Astrocyte (in vitro differentiated cells and primary cell): ENCODE measurements around the gene MARCHF10. TPM values are rescaled to one million over a fixed set of nuclear protein-coding genes. Genes with fewer than 3 reads are reported as not detected.

Experiments
- DNase-seq: peaks from one replicate; pipeline ENCODE4 v3.0.0-alpha.2; 2010; ENCODE audit warnings: low read depth
- FAIRE-seq: peaks from 2 replicates; lab custom pipeline; 2011; peaks lifted over from hg19 to GRCh38; lab: Jason Lieb, UNC
- H2AFZ ChIP-seq: 2 replicates; pipeline ENCODE4 v1.6.0; 2012; ENCODE audit warnings: low read depth, low read length, inconsistent platforms
- H3K27ac ChIP-seq: 2 replicates; pipeline ENCODE4 v1.5.1; 2011; ENCODE audit warnings: low read depth, low read length, inconsistent platforms
- H3K27me3 ChIP-seq: 2 replicates; pipeline ENCODE4 v1.6.0; 2011; ENCODE audit warnings: low read length, inconsistent platforms; ENCODE audit not compliant: insufficient read depth
- H3K36me3 ChIP-seq: 2 replicates; pipeline ENCODE4 v1.5.1; 2011; ENCODE audit warnings: low read length, inconsistent platforms; ENCODE audit not compliant: insufficient read depth
- H3K4me1 ChIP-seq: 2 replicates; pipeline ENCODE4 v1.5.1; 2011; ENCODE audit warnings: low read length, inconsistent platforms; ENCODE audit not compliant: insufficient read depth
- H3K4me2 ChIP-seq: 2 replicates; pipeline ENCODE4 v1.6.0; 2012; ENCODE audit warnings: low read length, inconsistent platforms
- H3K4me3 ChIP-seq: 2 replicates; pipeline ENCODE4 v1.5.1; 2011; ENCODE audit warnings: low read depth, mild to moderate bottlenecking, low read length, inconsistent platforms; ENCODE audit not compliant: insufficient read depth
- H3K79me2 ChIP-seq: 2 replicates; pipeline ENCODE4 v1.6.0; 2012; ENCODE audit warnings: mild to moderate bottlenecking, low read length, inconsistent platforms; ENCODE audit not compliant: insufficient read depth
- H3K9ac ChIP-seq: 2 replicates; pipeline ENCODE4 v1.6.0; 2012; ENCODE audit warnings: mild to moderate bottlenecking, low read length, inconsistent platforms
- H3K9me3 ChIP-seq: 2 replicates; pipeline ENCODE4 v1.5.1; 2012; ENCODE audit warnings: low read depth, mild to moderate bottlenecking, low read length, inconsistent platforms; ENCODE audit not compliant: insufficient read depth
- H4K20me1 ChIP-seq: 2 replicates; pipeline ENCODE4 v1.6.0; 2012; ENCODE audit warnings: low read length, inconsistent platforms; ENCODE audit not compliant: insufficient read depth
- H3K27ac Mint-ChIP-seq: one replicate; pipeline ENCODE4 v1.8.0; 2021; ENCODE audit warnings: mild to moderate bottlenecking, mixed read lengths; ENCODE audit not compliant: unreplicated experiment
- H3K27me3 Mint-ChIP-seq: one replicate; pipeline ENCODE4 v1.8.0; 2021; ENCODE audit warnings: low read depth, mixed read lengths; ENCODE audit not compliant: unreplicated experiment
- H3K36me3 Mint-ChIP-seq: one replicate; pipeline ENCODE4 v1.8.0; 2021; ENCODE audit warnings: low read depth, mixed read lengths; ENCODE audit not compliant: unreplicated experiment
- H3K4me1 Mint-ChIP-seq: one replicate; pipeline ENCODE4 v1.8.0; 2021; ENCODE audit warnings: low read depth, mixed read lengths; ENCODE audit not compliant: unreplicated experiment
- H3K4me3 Mint-ChIP-seq: one replicate; pipeline ENCODE4 v1.8.0; 2021; ENCODE audit warnings: mild to moderate bottlenecking, moderate library complexity, mixed read lengths; ENCODE audit not compliant: unreplicated experiment
- H3K9me3 Mint-ChIP-seq: one replicate; pipeline ENCODE4 v1.8.0; 2021; ENCODE audit warnings: mild to moderate bottlenecking, mixed read lengths; ENCODE audit not compliant: unreplicated experiment
- EZH2 ChIP-seq: IDR thresholded peaks from 2 replicates; pipeline ENCODE4 v1.6.1; 2012; ENCODE audit warnings: mild to moderate bottlenecking, low read length, inconsistent platforms; ENCODE audit not compliant: insufficient read depth
- total RNA-seq: library from RNA; stranded (reverse); gene quantifications from 2 replicates; pipeline ENCODE4 v1.2.1, GENCODE V29; 2021
- TF ChIP-seq, protein P1 (sequence below): IDR thresholded peaks from 2 replicates; pipeline ENCODE4 v1.5.1; 2011; ENCODE audit warnings: low read depth, mild to moderate bottlenecking, inconsistent platforms, low read length, moderate library complexity; ENCODE audit not compliant: insufficient read depth

MARCHF10 gene
- total RNA-seq, 1 donor from 2014 or later: not detected

DNA sequence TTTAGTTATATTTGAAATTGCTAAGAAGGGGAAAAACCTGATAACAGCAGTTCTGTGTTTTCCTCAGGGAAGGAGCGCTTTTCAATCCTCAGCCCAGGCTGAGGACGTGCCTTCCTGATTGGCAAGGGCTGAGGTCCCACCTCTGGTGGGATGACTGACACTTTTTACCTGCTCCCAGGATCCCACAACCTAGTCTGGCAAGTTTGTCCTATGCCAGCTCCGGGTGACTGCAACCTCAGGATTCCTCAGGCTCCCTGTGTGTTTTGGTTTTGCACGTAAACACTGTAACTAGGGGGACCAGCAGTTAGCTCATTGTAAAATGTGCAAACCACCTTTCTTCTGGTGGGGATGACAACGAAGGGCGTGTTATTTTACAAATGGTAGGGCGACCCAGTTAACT, 7.5 kb downstream of the MARCHF10 start:
- DNase-seq: peak; percentile 36
- no peak overlapping the region for H3K27ac ChIP-seq
- Mint-ChIP-seq H3K9me3 (no peaks in the 10 kb centered on the region), H3K4me3 (no peak overlapping the region), H3K27me3 (no peaks in the 10 kb centered on the region), H3K4me1 (peaks cover 15% of the 10 kb centered on the region), H3K36me3 (peaks cover 2% of the 10 kb centered on the region), H3K27ac (no peak overlapping the region)
- no peak overlapping the region for H3K4me3 ChIP-seq
- no peak for FAIRE-seq
- no peaks in the 10 kb centered on the region for H3K9me3 ChIP-seq
- H3K9ac ChIP-seq: no peak overlapping the region
- no peaks in the 10 kb centered on the region for H3K79me2 ChIP-seq
- H4K20me1 ChIP-seq: no peaks in the 10 kb centered on the region
- no peaks in the 10 kb centered on the region for H3K27me3 ChIP-seq
- no peak overlapping the region for H2AFZ ChIP-seq
- H3K4me2 ChIP-seq: no peak overlapping the region
- no peaks in the 10 kb centered on the region for H3K4me1 ChIP-seq
- TF ChIP-seq, protein P1, sequence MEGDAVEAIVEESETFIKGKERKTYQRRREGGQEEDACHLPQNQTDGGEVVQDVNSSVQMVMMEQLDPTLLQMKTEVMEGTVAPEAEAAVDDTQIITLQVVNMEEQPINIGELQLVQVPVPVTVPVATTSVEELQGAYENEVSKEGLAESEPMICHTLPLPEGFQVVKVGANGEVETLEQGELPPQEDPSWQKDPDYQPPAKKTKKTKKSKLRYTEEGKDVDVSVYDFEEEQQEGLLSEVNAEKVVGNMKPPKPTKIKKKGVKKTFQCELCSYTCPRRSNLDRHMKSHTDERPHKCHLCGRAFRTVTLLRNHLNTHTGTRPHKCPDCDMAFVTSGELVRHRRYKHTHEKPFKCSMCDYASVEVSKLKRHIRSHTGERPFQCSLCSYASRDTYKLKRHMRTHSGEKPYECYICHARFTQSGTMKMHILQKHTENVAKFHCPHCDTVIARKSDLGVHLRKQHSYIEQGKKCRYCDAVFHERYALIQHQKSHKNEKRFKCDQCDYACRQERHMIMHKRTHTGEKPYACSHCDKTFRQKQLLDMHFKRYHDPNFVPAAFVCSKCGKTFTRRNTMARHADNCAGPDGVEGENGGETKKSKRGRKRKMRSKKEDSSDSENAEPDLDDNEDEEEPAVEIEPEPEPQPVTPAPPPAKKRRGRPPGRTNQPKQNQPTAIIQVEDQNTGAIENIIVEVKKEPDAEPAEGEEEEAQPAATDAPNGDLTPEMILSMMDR: no peak
- no peak for TF ChIP-seq EZH2
- no peaks in the 10 kb centered on the region for H3K36me3 ChIP-seq

DNA sequence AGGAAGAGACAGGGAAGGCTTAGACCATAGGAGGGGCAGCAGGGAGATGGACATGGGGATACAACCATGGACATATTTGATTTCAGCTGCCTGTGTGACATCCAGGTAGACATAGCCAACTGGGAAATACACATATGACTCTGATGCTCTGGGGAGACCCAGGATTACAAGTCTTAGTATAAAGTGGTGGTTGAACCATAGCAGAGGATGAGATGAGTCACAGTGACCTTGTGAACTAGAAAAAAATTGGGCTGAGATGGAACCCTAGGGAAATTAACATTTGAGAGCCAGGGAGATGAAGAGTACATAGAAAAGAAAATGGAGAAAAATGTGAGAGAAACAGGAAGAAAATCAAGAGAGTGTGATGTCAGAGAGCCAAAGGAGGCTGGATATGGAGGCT, 10.2 kb downstream of the MARCHF10 start:
- Mint-ChIP-seq H3K27me3 (no peaks in the 10 kb centered on the region), H3K9me3 (no peaks in the 10 kb centered on the region), H3K4me3 (no peak overlapping the region), H3K27ac (no peak overlapping the region), H3K4me1 (peaks cover 17% of the 10 kb centered on the region), H3K36me3 (peaks cover 2% of the 10 kb centered on the region)
- no peaks in the 10 kb centered on the region for H3K79me2 ChIP-seq
- no peaks in the 10 kb centered on the region for H4K20me1 ChIP-seq
- no peaks in the 10 kb centered on the region for H3K9me3 ChIP-seq
- no peak overlapping the region for H3K9ac ChIP-seq
- TF ChIP-seq EZH2: no peak
- TF ChIP-seq, protein P1: no peak
- no peak overlapping the region for H3K27ac ChIP-seq
- DNase-seq: no peak
- no peaks in the 10 kb centered on the region for H3K4me1 ChIP-seq
- no peak overlapping the region for H2AFZ ChIP-seq
- no peaks in the 10 kb centered on the region for H3K27me3 ChIP-seq
- H3K4me2 ChIP-seq: no peak overlapping the region
- FAIRE-seq: peak; percentile 49
- no peaks in the 10 kb centered on the region for H3K36me3 ChIP-seq
- H3K4me3 ChIP-seq: no peak overlapping the region

DNA sequence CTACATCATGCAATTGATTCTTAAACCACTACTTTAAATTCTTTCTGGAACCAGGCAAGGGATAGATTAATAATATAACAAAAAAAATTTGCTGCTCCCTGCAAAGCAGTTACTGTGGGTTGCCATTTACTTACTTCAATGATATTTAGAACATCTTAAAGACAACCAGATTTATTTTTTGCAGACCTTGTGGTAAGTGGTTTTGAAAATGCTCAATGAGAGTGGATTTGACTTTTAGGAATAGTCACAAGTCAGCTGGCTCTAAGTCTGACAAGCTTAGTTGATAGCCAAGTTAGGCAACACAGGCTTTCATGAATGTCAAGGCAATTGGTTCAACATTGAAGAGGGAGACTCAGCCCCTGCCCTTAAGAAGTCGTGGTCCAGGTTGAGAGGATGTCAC, 11.8 kb downstream of the MARCHF10 start:
- H3K4me2 ChIP-seq: no peak overlapping the region
- H3K9me3 Mint-ChIP-seq: no peaks in the 10 kb centered on the region
- peaks cover 14% of the 10 kb centered on the region for H3K4me1 ChIP-seq
- H3K36me3 Mint-ChIP-seq: no peaks in the 10 kb centered on the region
- H3K4me1 Mint-ChIP-seq: peaks cover 22% of the 10 kb centered on the region
- H4K20me1 ChIP-seq: no peaks in the 10 kb centered on the region
- FAIRE-seq (no peak), DNase-seq (no peak)
- no peak overlapping the region for H3K27ac ChIP-seq
- H3K36me3 ChIP-seq: no peaks in the 10 kb centered on the region
- H3K27me3 ChIP-seq: no peaks in the 10 kb centered on the region
- H3K9me3 ChIP-seq: no peaks in the 10 kb centered on the region
- no peak overlapping the region for H3K4me3 Mint-ChIP-seq
- no peak overlapping the region for H3K27ac Mint-ChIP-seq
- no peaks in the 10 kb centered on the region for H3K27me3 Mint-ChIP-seq
- H2AFZ ChIP-seq: no peak overlapping the region
- H3K9ac ChIP-seq: no peak overlapping the region
- H3K4me3 ChIP-seq: no peak overlapping the region
- no peaks in the 10 kb centered on the region for H3K79me2 ChIP-seq
- TF ChIP-seq EZH2: no peak
- TF ChIP-seq, protein P1: no peak
